ENCODE results near the gene LRRC8C.
"Not testable (repeated sequence)": the region's sequence is repeated elsewhere in the genome, so short reads cannot be mapped to it uniquely, and the experiment has no call there.

Gene LRRC8C

GRCh38 chr1:89632657-89633247 is at the start of gene LRRC8C:
Gene LRRC8C, plus strand, starts transcription at chr1:89633120. Its CDS starts 53,354 bp downstream, at chr1:89686474.
- peak; percentile 75 for DNase-seq

- no peak for DNase-seq
Observed at GRCh38 chr1:89584211-89584610, 48.7 kb upstream of the LRRC8C start.

- DNase-seq, result no peak
Observed at GRCh38 chr1:89584781-89585180, 48.1 kb upstream of the LRRC8C start.

GRCh38 chr1:89587729-89588161 is 45.2 kb upstream of the LRRC8C start:
- no peak for DNase-seq

- DNase-seq, result no peak
Observed at GRCh38 chr1:89588480-89588879, 44.4 kb upstream of the LRRC8C start.

GRCh38 chr1:89589515-89589914 is 43.4 kb upstream of the LRRC8C start:
- no peak for DNase-seq

- DNase-seq, result no peak
Observed at GRCh38 chr1:89590341-89591080, 42.4 kb upstream of the LRRC8C start.

GRCh38 chr1:89592861-89593302 is 40.0 kb upstream of the LRRC8C start:
- not testable (repeated sequence) for DNase-seq

- no peak for DNase-seq
Observed at GRCh38 chr1:89594096-89594740, 38.7 kb upstream of the LRRC8C start.

GRCh38 chr1:89596698-89597097 is 36.2 kb upstream of the LRRC8C start:
- no peak for DNase-seq

GRCh38 chr1:89598450-89599331 is 34.2 kb upstream of the LRRC8C start:
- DNase-seq, result peak; percentile 32

- DNase-seq, result no peak
Observed at GRCh38 chr1:89599332-89599630, 33.6 kb upstream of the LRRC8C start.

GRCh38 chr1:89600451-89601224 is 32.3 kb upstream of the LRRC8C start:
- DNase-seq, result no peak

- DNase-seq, result no peak
Observed at GRCh38 chr1:89602871-89603404, 30.0 kb upstream of the LRRC8C start.

GRCh38 chr1:89603651-89604413 is 29.1 kb upstream of the LRRC8C start:
- no peak for DNase-seq

GRCh38 chr1:89604414-89604735 is 28.5 kb upstream of the LRRC8C start:
- no peak for DNase-seq

GRCh38 chr1:89605692-89606091 is 27.2 kb upstream of the LRRC8C start:
- no peak for DNase-seq

GRCh38 chr1:89606227-89606980 is 26.5 kb upstream of the LRRC8C start:
- DNase-seq, result no peak

GRCh38 chr1:89607156-89607555 is 25.8 kb upstream of the LRRC8C start:
- DNase-seq, result no peak

- DNase-seq, result no peak
Observed at GRCh38 chr1:89607586-89608318, 25.2 kb upstream of the LRRC8C start.
